ENCODE data around the gene RPS15.

DNA sequence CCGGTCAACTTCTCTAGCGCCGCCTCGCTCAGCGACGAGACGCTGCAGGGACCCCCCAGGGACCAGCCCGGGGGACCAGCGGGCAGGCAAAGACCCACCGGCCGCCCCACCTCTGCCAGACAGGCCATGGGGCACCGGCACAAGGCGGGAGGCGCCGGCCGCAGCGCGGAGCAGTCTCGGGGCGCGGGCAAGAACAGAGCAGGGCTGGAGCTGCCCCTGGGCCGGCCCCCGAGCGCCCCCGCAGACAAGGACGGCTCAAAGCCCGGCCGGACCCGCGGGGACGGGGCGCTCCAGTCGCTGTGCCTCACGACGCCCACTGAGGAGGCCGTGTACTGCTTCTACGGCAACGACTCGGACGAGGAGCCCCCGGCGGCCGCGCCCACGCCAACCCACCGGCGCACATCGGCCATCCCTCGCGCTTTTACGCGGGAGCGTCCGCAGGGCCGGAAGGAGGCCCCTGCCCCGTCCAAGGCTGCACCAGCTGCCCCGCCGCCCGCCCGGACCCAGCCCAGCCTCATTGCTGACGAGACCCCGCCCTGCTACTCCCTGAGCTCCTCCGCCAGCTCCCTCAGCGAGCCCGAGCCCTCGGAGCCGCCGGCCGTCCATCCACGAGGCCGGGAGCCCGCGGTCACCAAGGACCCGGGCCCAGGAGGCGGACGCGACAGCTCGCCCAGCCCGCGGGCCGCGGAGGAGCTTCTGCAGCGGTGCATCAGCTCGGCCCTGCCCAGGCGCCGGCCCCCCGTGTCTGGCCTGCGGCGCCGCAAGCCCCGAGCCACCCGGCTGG is 29.5 kb downstream of the RPS15 start:
- TF ChIP-seq, protein P1, sequence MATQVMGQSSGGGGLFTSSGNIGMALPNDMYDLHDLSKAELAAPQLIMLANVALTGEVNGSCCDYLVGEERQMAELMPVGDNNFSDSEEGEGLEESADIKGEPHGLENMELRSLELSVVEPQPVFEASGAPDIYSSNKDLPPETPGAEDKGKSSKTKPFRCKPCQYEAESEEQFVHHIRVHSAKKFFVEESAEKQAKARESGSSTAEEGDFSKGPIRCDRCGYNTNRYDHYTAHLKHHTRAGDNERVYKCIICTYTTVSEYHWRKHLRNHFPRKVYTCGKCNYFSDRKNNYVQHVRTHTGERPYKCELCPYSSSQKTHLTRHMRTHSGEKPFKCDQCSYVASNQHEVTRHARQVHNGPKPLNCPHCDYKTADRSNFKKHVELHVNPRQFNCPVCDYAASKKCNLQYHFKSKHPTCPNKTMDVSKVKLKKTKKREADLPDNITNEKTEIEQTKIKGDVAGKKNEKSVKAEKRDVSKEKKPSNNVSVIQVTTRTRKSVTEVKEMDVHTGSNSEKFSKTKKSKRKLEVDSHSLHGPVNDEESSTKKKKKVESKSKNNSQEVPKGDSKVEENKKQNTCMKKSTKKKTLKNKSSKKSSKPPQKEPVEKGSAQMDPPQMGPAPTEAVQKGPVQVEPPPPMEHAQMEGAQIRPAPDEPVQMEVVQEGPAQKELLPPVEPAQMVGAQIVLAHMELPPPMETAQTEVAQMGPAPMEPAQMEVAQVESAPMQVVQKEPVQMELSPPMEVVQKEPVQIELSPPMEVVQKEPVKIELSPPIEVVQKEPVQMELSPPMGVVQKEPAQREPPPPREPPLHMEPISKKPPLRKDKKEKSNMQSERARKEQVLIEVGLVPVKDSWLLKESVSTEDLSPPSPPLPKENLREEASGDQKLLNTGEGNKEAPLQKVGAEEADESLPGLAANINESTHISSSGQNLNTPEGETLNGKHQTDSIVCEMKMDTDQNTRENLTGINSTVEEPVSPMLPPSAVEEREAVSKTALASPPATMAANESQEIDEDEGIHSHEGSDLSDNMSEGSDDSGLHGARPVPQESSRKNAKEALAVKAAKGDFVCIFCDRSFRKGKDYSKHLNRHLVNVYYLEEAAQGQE (IDR thresholded peaks at IDR 0.05; ENCODE audit: low read depth, low read length), result no peak
- no peak for TF ChIP-seq RAD21 (IDR thresholded peaks at IDR 0.05; ENCODE audit: low read length)
- no peak for TF ChIP-seq FOSL2 (IDR thresholded peaks at IDR 0.05; ENCODE audit: borderline replicate concordance, low read depth)
- TF ChIP-seq GATA2 (CRISPR knock-in tag; IDR thresholded peaks at IDR 0.05), result no peak
- TF ChIP-seq EP300 (IDR thresholded peaks at IDR 0.05; ENCODE audit: borderline replicate concordance in 1 of 2, low read depth in 1 of 2, low read length in 1 of 2), result no peak
- TF ChIP-seq, protein P2, sequence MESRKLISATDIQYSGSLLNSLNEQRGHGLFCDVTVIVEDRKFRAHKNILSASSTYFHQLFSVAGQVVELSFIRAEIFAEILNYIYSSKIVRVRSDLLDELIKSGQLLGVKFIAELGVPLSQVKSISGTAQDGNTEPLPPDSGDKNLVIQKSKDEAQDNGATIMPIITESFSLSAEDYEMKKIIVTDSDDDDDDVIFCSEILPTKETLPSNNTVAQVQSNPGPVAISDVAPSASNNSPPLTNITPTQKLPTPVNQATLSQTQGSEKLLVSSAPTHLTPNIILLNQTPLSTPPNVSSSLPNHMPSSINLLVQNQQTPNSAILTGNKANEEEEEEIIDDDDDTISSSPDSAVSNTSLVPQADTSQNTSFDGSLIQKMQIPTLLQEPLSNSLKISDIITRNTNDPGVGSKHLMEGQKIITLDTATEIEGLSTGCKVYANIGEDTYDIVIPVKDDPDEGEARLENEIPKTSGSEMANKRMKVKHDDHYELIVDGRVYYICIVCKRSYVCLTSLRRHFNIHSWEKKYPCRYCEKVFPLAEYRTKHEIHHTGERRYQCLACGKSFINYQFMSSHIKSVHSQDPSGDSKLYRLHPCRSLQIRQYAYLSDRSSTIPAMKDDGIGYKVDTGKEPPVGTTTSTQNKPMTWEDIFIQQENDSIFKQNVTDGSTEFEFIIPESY (IDR thresholded peaks at IDR 0.05; ENCODE audit: borderline replicate concordance, low read depth), result no peak
- TF ChIP-seq, protein P3, sequence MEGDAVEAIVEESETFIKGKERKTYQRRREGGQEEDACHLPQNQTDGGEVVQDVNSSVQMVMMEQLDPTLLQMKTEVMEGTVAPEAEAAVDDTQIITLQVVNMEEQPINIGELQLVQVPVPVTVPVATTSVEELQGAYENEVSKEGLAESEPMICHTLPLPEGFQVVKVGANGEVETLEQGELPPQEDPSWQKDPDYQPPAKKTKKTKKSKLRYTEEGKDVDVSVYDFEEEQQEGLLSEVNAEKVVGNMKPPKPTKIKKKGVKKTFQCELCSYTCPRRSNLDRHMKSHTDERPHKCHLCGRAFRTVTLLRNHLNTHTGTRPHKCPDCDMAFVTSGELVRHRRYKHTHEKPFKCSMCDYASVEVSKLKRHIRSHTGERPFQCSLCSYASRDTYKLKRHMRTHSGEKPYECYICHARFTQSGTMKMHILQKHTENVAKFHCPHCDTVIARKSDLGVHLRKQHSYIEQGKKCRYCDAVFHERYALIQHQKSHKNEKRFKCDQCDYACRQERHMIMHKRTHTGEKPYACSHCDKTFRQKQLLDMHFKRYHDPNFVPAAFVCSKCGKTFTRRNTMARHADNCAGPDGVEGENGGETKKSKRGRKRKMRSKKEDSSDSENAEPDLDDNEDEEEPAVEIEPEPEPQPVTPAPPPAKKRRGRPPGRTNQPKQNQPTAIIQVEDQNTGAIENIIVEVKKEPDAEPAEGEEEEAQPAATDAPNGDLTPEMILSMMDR (IDR thresholded peaks at IDR 0.05), result no peak

Data from SK-N-SH (cell line).